Natural killer cell treated with Interleukin-12 subunit alpha and Interleukin-12 subunit beta and Interleukin-15 and Interleukin-18, amount 100 ng/mL, for 72 hours (primary cell): ENCODE measurements around the gene GHRL. TPM values are rescaled to one million over a fixed set of nuclear protein-coding genes. Genes with fewer than 3 reads are reported as not detected.

Experiments used
- ATAC-seq, 2 donors: fragments of 150-1000 bp; cut with Tn5 transposase in 1 of 2; sonication (Bioruptor Pico), chemical (Tn5 transposase) in 1 of 2; 2 replicates each; pipeline ENCODE4 v1.10.0; 2021
- DNase-seq: peaks from one replicate; pipeline ENCODE4 v3.0.0; 2022; ENCODE audit warnings: low spot score
- H3K27ac Mint-ChIP-seq, 2 donors: 1 replicate in 1 of 2; 2 replicates in 1 of 2; pipeline ENCODE4 v1.8.0; 2022; ENCODE audit warnings: mixed read lengths in 2 of 2, mild to moderate bottlenecking in 1 of 2, moderate library complexity in 1 of 2
- H3K27me3 Mint-ChIP-seq, 2 donors: 1 replicate in 1 of 2; 2 replicates in 1 of 2; pipeline ENCODE4 v1.8.0; 2022; ENCODE audit warnings: mixed read lengths in 2 of 2
- H3K36me3 Mint-ChIP-seq: one replicate; pipeline ENCODE4 v1.8.0; 2022; ENCODE audit warnings: mixed read lengths
- H3K4me1 Mint-ChIP-seq, 2 donors: 1 replicate in 1 of 2; 2 replicates in 1 of 2; pipeline ENCODE4 v1.8.0; 2022; ENCODE audit warnings: low read depth in 2 of 2, mixed read lengths in 2 of 2, mild to moderate bottlenecking in 1 of 2
- H3K4me3 Mint-ChIP-seq: one replicate; pipeline ENCODE4 v1.8.0; 2022; ENCODE audit warnings: mixed read lengths
- H3K9me3 Mint-ChIP-seq: 2 replicates; pipeline ENCODE4 v1.8.0; 2022; ENCODE audit warnings: mixed read lengths
- total RNA-seq, 2 donors: library from RNA; stranded (reverse); gene quantifications; one replicate each; pipeline ENCODE4 v1.2.3, GENCODE V29; 2022

The GHRL gene
- total RNA-seq, 2 donors from 2014 or later: 0.69 to 0.78 TPM

- Mint-ChIP-seq H3K27me3 (no peaks in the 10 kb centered on the region), H3K4me3 (no peak overlapping the region), H3K27ac (no peak overlapping the region), H3K9me3 (no peaks in the 10 kb centered on the region), H3K36me3 (peaks cover 11% of the 10 kb centered on the region), H3K4me1 (peaks cover 13 to 32% of the 10 kb centered on the region in 2 donors)
- ATAC-seq (no peak), DNase-seq (no peak)
Observed at GRCh38 chr3:10317311-10317960, 24.7 kb upstream of the GHRL start.

- ATAC-seq: no peak
- Mint-ChIP-seq H3K36me3 (peaks cover 11% of the 10 kb centered on the region), H3K27ac (no peak overlapping the region), H3K4me3 (no peak overlapping the region), H3K27me3 (no peaks in the 10 kb centered on the region), H3K9me3 (no peaks in the 10 kb centered on the region), H3K4me1 (peaks cover 14 to 29% of the 10 kb centered on the region in 2 donors)
- peak; percentile 16 for DNase-seq
Observed at GRCh38 chr3:10315771-10316344, 23.1 kb upstream of the GHRL start.

- Mint-ChIP-seq H3K36me3 (peaks cover 11% of the 10 kb centered on the region), H3K27ac (no peak overlapping the region), H3K4me3 (no peak overlapping the region), H3K4me1 (peaks cover 21 to 35% of the 10 kb centered on the region in 2 donors), H3K9me3 (no peaks in the 10 kb centered on the region), H3K27me3 (no peaks in the 10 kb centered on the region)
- no peak for ATAC-seq
- DNase-seq: peak; percentile 28
Observed at GRCh38 chr3:10315101-10315500, 22.4 kb upstream of the GHRL start.

GRCh38 chr3:10312861-10313260 lies 20.1 kb upstream of the GHRL start:
- DNase-seq (peak; percentile 5), ATAC-seq (no peak)
- H3K4me1 Mint-ChIP-seq: peaks cover 22 to 25% of the 10 kb centered on the region in 2 donors
- peak overlapping the region in 1 of 2 donors; percentile 12 for H3K27ac Mint-ChIP-seq
- no peak overlapping the region for H3K4me3 Mint-ChIP-seq
- H3K36me3 Mint-ChIP-seq: peaks cover 24% of the 10 kb centered on the region
- H3K27me3 Mint-ChIP-seq: no peaks in the 10 kb centered on the region
- no peaks in the 10 kb centered on the region for H3K9me3 Mint-ChIP-seq

GRCh38 chr3:10312391-10312790 lies 19.6 kb upstream of the GHRL start:
- peaks cover 26% of the 10 kb centered on the region for H3K36me3 Mint-ChIP-seq
- no peak for ATAC-seq
- peaks cover 21 to 22% of the 10 kb centered on the region in 2 donors for H3K4me1 Mint-ChIP-seq
- no peak overlapping the region for H3K4me3 Mint-ChIP-seq
- peak; percentile 25 for DNase-seq
- H3K9me3 Mint-ChIP-seq: no peaks in the 10 kb centered on the region
- no peaks in the 10 kb centered on the region for H3K27me3 Mint-ChIP-seq
- H3K27ac Mint-ChIP-seq: no peak overlapping the region

- Mint-ChIP-seq H3K4me3 (no peak overlapping the region), H3K36me3 (peaks cover 26% of the 10 kb centered on the region), H3K9me3 (no peaks in the 10 kb centered on the region), H3K4me1 (peaks cover 20 to 22% of the 10 kb centered on the region in 2 donors), H3K27ac (no peak overlapping the region), H3K27me3 (no peaks in the 10 kb centered on the region)
- peak; percentile 42 for DNase-seq
- ATAC-seq: peak in 1 of 2 donors; percentile 48
Observed at GRCh38 chr3:10311710-10312109, 19.0 kb upstream of the GHRL start.

- DNase-seq: no peak
- peak in 1 of 2 donors; percentile 58 for ATAC-seq
- peak overlapping the region; percentile 9 to 33 for H3K27ac Mint-ChIP-seq
- no peaks in the 10 kb centered on the region for H3K27me3 Mint-ChIP-seq
- peaks cover 32% of the 10 kb centered on the region for H3K36me3 Mint-ChIP-seq
- H3K4me1 Mint-ChIP-seq: peaks cover 14 to 22% of the 10 kb centered on the region in 2 donors
- H3K9me3 Mint-ChIP-seq: no peaks in the 10 kb centered on the region
- no peak overlapping the region for H3K4me3 Mint-ChIP-seq
Observed at GRCh38 chr3:10310578-10310977, 17.8 kb upstream of the GHRL start.

- peak overlapping the region; percentile 0 to 9 for H3K27ac Mint-ChIP-seq
- ATAC-seq (no peak), DNase-seq (no peak)
- no peaks in the 10 kb centered on the region for H3K27me3 Mint-ChIP-seq
- peaks cover 14 to 22% of the 10 kb centered on the region in 2 donors for H3K4me1 Mint-ChIP-seq
- H3K9me3 Mint-ChIP-seq: no peaks in the 10 kb centered on the region
- peaks cover 37% of the 10 kb centered on the region for H3K36me3 Mint-ChIP-seq
- no peak overlapping the region for H3K4me3 Mint-ChIP-seq
Observed at GRCh38 chr3:10309736-10310135, 17.0 kb upstream of the GHRL start.

- H3K27ac Mint-ChIP-seq: no peak overlapping the region
- ATAC-seq: no peak
- no peak overlapping the region for H3K4me3 Mint-ChIP-seq
- no peaks in the 10 kb centered on the region for H3K27me3 Mint-ChIP-seq
- DNase-seq: no peak
- no peaks in the 10 kb centered on the region for H3K9me3 Mint-ChIP-seq
- peaks cover 32% of the 10 kb centered on the region for H3K36me3 Mint-ChIP-seq
- H3K4me1 Mint-ChIP-seq: peaks cover 12 to 17% of the 10 kb centered on the region in 2 donors
Observed at GRCh38 chr3:10308678-10309077, 15.9 kb upstream of the GHRL start.

GRCh38 chr3:10306156-10306555 lies 13.4 kb upstream of the GHRL start:
- Mint-ChIP-seq H3K9me3 (no peaks in the 10 kb centered on the region), H3K4me1 (peaks cover 12 to 17% of the 10 kb centered on the region in 2 donors), H3K36me3 (peaks cover 31% of the 10 kb centered on the region), H3K4me3 (no peak overlapping the region), H3K27me3 (no peaks in the 10 kb centered on the region), H3K27ac (no peak overlapping the region)
- ATAC-seq: no peak
- DNase-seq: no peak

- Mint-ChIP-seq H3K36me3 (peaks cover 31% of the 10 kb centered on the region), H3K9me3 (no peaks in the 10 kb centered on the region), H3K27ac (peak overlapping the region in 1 of 2 donors; percentile 0), H3K4me1 (peaks cover 10 to 13% of the 10 kb centered on the region in 2 donors), H3K27me3 (no peaks in the 10 kb centered on the region), H3K4me3 (no peak overlapping the region)
- DNase-seq: peak; percentile 41
- ATAC-seq: no peak
Observed at GRCh38 chr3:10305331-10305902, 12.7 kb upstream of the GHRL start.

GRCh38 chr3:10304905-10305304 lies 12.2 kb upstream of the GHRL start:
- H3K27ac Mint-ChIP-seq: peak overlapping the region in 1 of 2 donors; percentile 0
- H3K9me3 Mint-ChIP-seq: no peaks in the 10 kb centered on the region
- H3K4me3 Mint-ChIP-seq: no peak overlapping the region
- H3K4me1 Mint-ChIP-seq: peaks cover 7 to 10% of the 10 kb centered on the region in 2 donors
- H3K36me3 Mint-ChIP-seq: peaks cover 31% of the 10 kb centered on the region
- no peaks in the 10 kb centered on the region for H3K27me3 Mint-ChIP-seq
- ATAC-seq (no peak), DNase-seq (peak; percentile 1)

- no peak overlapping the region for H3K4me3 Mint-ChIP-seq
- H3K36me3 Mint-ChIP-seq: peaks cover 23% of the 10 kb centered on the region
- ATAC-seq: no peak
- peaks cover 11 to 14% of the 10 kb centered on the region in 2 donors for H3K4me1 Mint-ChIP-seq
- DNase-seq: peak; percentile 15
- no peaks in the 10 kb centered on the region for H3K27me3 Mint-ChIP-seq
- H3K9me3 Mint-ChIP-seq: no peaks in the 10 kb centered on the region
- H3K27ac Mint-ChIP-seq: no peak overlapping the region
Observed at GRCh38 chr3:10303785-10304184, 11.0 kb upstream of the GHRL start.

- H3K4me1 Mint-ChIP-seq: peaks cover 11 to 14% of the 10 kb centered on the region in 2 donors
- DNase-seq (no peak), ATAC-seq (no peak)
- H3K27ac Mint-ChIP-seq: peak overlapping the region in 1 of 2 donors; percentile 35
- no peaks in the 10 kb centered on the region for H3K9me3 Mint-ChIP-seq
- H3K36me3 Mint-ChIP-seq: peaks cover 20% of the 10 kb centered on the region
- no peaks in the 10 kb centered on the region for H3K27me3 Mint-ChIP-seq
- no peak overlapping the region for H3K4me3 Mint-ChIP-seq
Observed at GRCh38 chr3:10303105-10303504, 10.4 kb upstream of the GHRL start.
